Endothelial cell of umbilical vein (primary cell): ENCODE data around the gene CUL5. TPM values are rescaled to one million over a fixed set of nuclear protein-coding genes. Genes with fewer than 3 reads are reported as not detected.

Experiments
- BruUV-seq: library from RNA; stranded (reverse); fragments of 400-500 nt; replicated peaks from 2 replicates; lab custom pipeline; 2021; lab: Mats Ljungman, UMichigan
- CTCF ChIA-PET: fragments of 300-600, 350-600 bp; sonication (Branson Sonifier 250); formaldehyde crosslinking; loops from one replicate; lab custom pipeline; 2021; ENCODE audit warnings: antibody characterized with exemption, inconsistent platforms; lab: Charles Lee
- POLR2A ChIA-PET: fragments of 300-600, 350-600 bp; sonication (Branson Sonifier 250); formaldehyde crosslinking; loops from one replicate; lab custom pipeline; 2021; ENCODE audit warnings: antibody characterized with exemption, inconsistent platforms; lab: Charles Lee
- DNase-seq: peaks from one replicate; pipeline ENCODE4 v3.0.0-alpha.2; 2011; ENCODE audit warnings: low read depth, low spot score
- FAIRE-seq: peaks from 2 replicates; lab custom pipeline; 2011; peaks lifted over from hg19 to GRCh38; lab: Jason Lieb, UNC
- H2AFZ ChIP-seq: 2 replicates; pipeline ENCODE4 v1.6.0; 2012; ENCODE audit warnings: low read depth, low read length, control low read depth, inconsistent platforms
- H3K27ac ChIP-seq: 2 replicates; pipeline ENCODE4 v1.5.1; 2011; ENCODE audit warnings: low read depth, mild to moderate bottlenecking, control low read depth, low read length, moderate library complexity; ENCODE audit not compliant: insufficient read depth
- H3K27me3 ChIP-seq, 2 experiments: 2 replicates each; pipeline versions ENCODE4 v1.6.0 to v1.6.1; 2011; ENCODE audit warnings: low read length in 2 of 2, mixed read lengths in 1 of 2; ENCODE audit not compliant: control insufficient read depth in 2 of 2, insufficient read depth in 2 of 2
- H3K36me3 ChIP-seq, 2 experiments: 2 replicates in 1 of 2; 3 replicates in 1 of 2; pipeline ENCODE4 v1.5.1; 2011; ENCODE audit warnings: low read length in 2 of 2, mild to moderate bottlenecking in 1 of 2, moderate library complexity in 1 of 2; ENCODE audit not compliant: control insufficient read depth in 2 of 2, insufficient read depth in 2 of 2; ENCODE audit errors: extremely low read depth in 1 of 2
- H3K4me1 ChIP-seq: 3 replicates; pipeline ENCODE4 v1.5.1; 2011; ENCODE audit warnings: mild to moderate bottlenecking, low read length; ENCODE audit not compliant: control insufficient read depth, insufficient read depth; ENCODE audit errors: extremely low read depth
- H3K4me2 ChIP-seq: 2 replicates; pipeline ENCODE4 v1.6.1; 2011; ENCODE audit warnings: low read length, control low read depth, mixed read lengths; ENCODE audit not compliant: insufficient read depth
- H3K4me3 ChIP-seq, 3 experiments: fragments of 200-600 bp in 1 of 3; sonication (generic), shearing (Covaris generic) in 1 of 3; replicated peaks in 1 of 3; 2 replicates each; pipeline ENCODE4 v1.5.1; 2011 to 2016; ENCODE audit warnings: control low read depth in 3 of 3, low read length in 3 of 3, mild to moderate bottlenecking in 2 of 3, inconsistent platforms in 1 of 3, low read depth in 1 of 3, moderate library complexity in 1 of 3; ENCODE audit not compliant: insufficient read depth in 1 of 3
- H3K79me2 ChIP-seq: 2 replicates; pipeline ENCODE4 v1.6.0; 2012; ENCODE audit warnings: low read length, inconsistent platforms; ENCODE audit not compliant: control insufficient read depth, insufficient read depth
- H3K9ac ChIP-seq: replicated peaks from 2 replicates; pipeline ENCODE3; 2011; ENCODE audit warnings: low read length, control low read depth; ENCODE audit not compliant: insufficient read depth; ENCODE audit errors: extremely low read depth
- H3K9me1 ChIP-seq: replicated peaks from 3 replicates; pipeline ENCODE4 v1.6.0; 2011; ENCODE audit warnings: mild to moderate bottlenecking, low read length; ENCODE audit not compliant: control insufficient read depth, insufficient read depth; ENCODE audit errors: extremely low read depth
- H3K9me3 ChIP-seq: replicated peaks from 2 replicates; pipeline ENCODE4 v1.5.1; 2012; ENCODE audit warnings: low read length, inconsistent platforms; ENCODE audit not compliant: control insufficient read depth, insufficient read depth
- H4K20me1 ChIP-seq: replicated peaks from 2 replicates; pipeline ENCODE3; 2011; ENCODE audit warnings: mild to moderate bottlenecking, low read length; ENCODE audit not compliant: control insufficient read depth, insufficient read depth; ENCODE audit errors: extremely low read depth
- CTCF ChIP-seq, 2 donors: IDR thresholded peaks; 1 replicate in 1 of 2; 2 replicates in 1 of 2; pipeline ENCODE4 v1.5.1; 2011; ENCODE audit warnings: low read length in 2 of 2, mild to moderate bottlenecking in 2 of 2, moderate library complexity in 2 of 2, control low read depth in 1 of 2, inconsistent platforms in 1 of 2, low read depth in 1 of 2; ENCODE audit not compliant: insufficient read depth in 1 of 2; ENCODE audit errors: extremely low read depth in 1 of 2
- EZH2 ChIP-seq: IDR thresholded peaks from 2 replicates; pipeline ENCODE4 v1.6.1; 2012; ENCODE audit warnings: borderline replicate concordance, low read depth, mild to moderate bottlenecking, moderate library complexity, low read length, inconsistent platforms; ENCODE audit not compliant: severe bottlenecking
- FOS ChIP-seq: IDR thresholded peaks from 2 replicates; pipeline ENCODE4 v1.6.1; 2011; ENCODE audit warnings: mild to moderate bottlenecking, low read length, moderate library complexity, borderline replicate concordance; ENCODE audit not compliant: insufficient read depth
- GATA2 ChIP-seq: IDR thresholded peaks from 2 replicates; pipeline ENCODE4 v1.7.0; 2011; ENCODE audit warnings: low read depth, mild to moderate bottlenecking, moderate library complexity, mixed read lengths, low read length; ENCODE audit not compliant: insufficient read length, insufficient read depth
- JUN ChIP-seq: IDR thresholded peaks from 2 replicates; pipeline ENCODE4 v1.6.1; 2011; ENCODE audit warnings: borderline replicate concordance, low read depth; ENCODE audit not compliant: insufficient read length, insufficient read depth
- MAX ChIP-seq: IDR thresholded peaks from 2 replicates; pipeline ENCODE4 v1.6.1; 2011; ENCODE audit not compliant: insufficient read depth, insufficient read length
- MYC ChIP-seq: IDR thresholded peaks from one replicate; pipeline ENCODE4 v1.6.1; 2011; ENCODE audit warnings: mild to moderate bottlenecking, low read depth, low read length
- POLR2A ChIP-seq: IDR thresholded peaks from 2 replicates; pipeline ENCODE4 v1.6.1; 2012; ENCODE audit warnings: low read depth, mild to moderate bottlenecking, control low read depth, low read length
- POLR2AphosphoS5 ChIP-seq: IDR thresholded peaks from 2 replicates; pipeline ENCODE4 v1.6.1; 2012; ENCODE audit warnings: low read depth, mild to moderate bottlenecking, control low read depth, low read length, moderate library complexity; ENCODE audit not compliant: insufficient read depth
- dilution Hi-C: fragments of 300-500 bp; cut with MboI; formaldehyde crosslinking; loops from one replicate; pipeline ENCODE4 v1.15.0; 2019; ENCODE audit warnings: low sequenced_read_pairs; ENCODE audit not compliant: extremely low pct_ligation_motif_present
- intact Hi-C: fragments of 100-400 bp; cut with micrococcal nuclease; formaldehyde crosslinking; loops from one replicate; pipeline ENCODE4 v1.10.0; 2022
- polyA plus RNA-seq, 4 experiments: library from polyadenylated mRNA; depleted of rRNA in 3 of 4; stranded (reverse) in 3 of 4; unstranded in 1 of 4; fragments of >200 nt; gene quantifications; 2 replicates each; pipeline versions ENCODE4 v1.2.1 to v1.2.3, GENCODE V29; 2011 to 2012; ENCODE audit warnings: missing spikeins in 1 of 4
- total RNA-seq: library from RNA; stranded (reverse); gene quantifications from 2 replicates; pipeline ENCODE4 v1.2.3, GENCODE V29; 2021

The CUL5 gene
- total and polyA plus RNA-seq, 2 donors (not counting 3 experiments of a cell fraction or from before 2014, with no cell fraction given), result 9.9 to 36.6 TPM

GRCh38 chr11:108097179-108097578 is 88.5 kb downstream of the CUL5 start:
- H3K4me1 ChIP-seq, result peaks cover 4% of the 10 kb centered on the region
- H3K4me2 ChIP-seq, result no peak overlapping the region
- POLR2A ChIA-PET, result no interaction called here
- H3K27ac ChIP-seq, result no peak overlapping the region
- H2AFZ ChIP-seq, result no peak overlapping the region
- no peaks in the 10 kb centered on the region for H4K20me1 ChIP-seq
- intact Hi-C loops, result no loop called here
- TF ChIP-seq JUN (no peak), POLR2A (no peak), EZH2 (no peak), CTCF (IDR thresholded peaks at IDR 0.05; ENCODE audit: extremely low read depth in 1 of 2, insufficient read depth in 1 of 2, low read depth in 1 of 2, low read length in 2 of 2) (no peak)
- CTCF ChIA-PET, result interaction anchor here (2.0 kb wide), 1 partner anchor 21 kb away, joined by 6 read pairs; no protein-coding TSS in a partner anchor
- no peak overlapping the region for H3K9ac ChIP-seq
- no peaks in the 10 kb centered on the region for H3K79me2 ChIP-seq
- no TSS peak for BruUV-seq
- H3K27me3 ChIP-seq, result no peaks in the 10 kb centered on the region
- no peaks in the 10 kb centered on the region for H3K9me1 ChIP-seq
- FAIRE-seq (no peak), DNase-seq (no peak)
- dilution Hi-C loops, result no loop called here
- no peaks in the 10 kb centered on the region for H3K9me3 ChIP-seq
- peaks cover 12 to 13% of the 10 kb centered on the region in 2 experiments for H3K36me3 ChIP-seq
- no peak overlapping the region for H3K4me3 ChIP-seq

- H3K4me3 ChIP-seq, result no peak overlapping the region
- no peaks in the 10 kb centered on the region for H3K79me2 ChIP-seq
- H2AFZ ChIP-seq, result no peak overlapping the region
- FAIRE-seq (no peak), DNase-seq (no peak)
- H3K36me3 ChIP-seq, result peaks cover 7 to 10% of the 10 kb centered on the region in 2 experiments
- H4K20me1 ChIP-seq, result no peaks in the 10 kb centered on the region
- dilution Hi-C loops, result no loop called here
- BruUV-seq, result no TSS peak
- ChIA-PET CTCF (interaction anchor here (1.1 kb wide), 1 partner anchor 15 kb away, joined by 3 read pairs; no protein-coding TSS in a partner anchor), POLR2A (no interaction called here)
- no peak overlapping the region for H3K9ac ChIP-seq
- H3K9me1 ChIP-seq, result no peaks in the 10 kb centered on the region
- H3K4me2 ChIP-seq, result no peak overlapping the region
- H3K27ac ChIP-seq, result no peak overlapping the region
- H3K9me3 ChIP-seq, result no peaks in the 10 kb centered on the region
- H3K4me1 ChIP-seq, result no peaks in the 10 kb centered on the region
- intact Hi-C loops, result no loop called here
- H3K27me3 ChIP-seq, result no peaks in the 10 kb centered on the region
- TF ChIP-seq POLR2A, result no peak
- TF ChIP-seq MAX, result no peak
- TF ChIP-seq GATA2, result no peak
- no peak for TF ChIP-seq MYC
- no peak for TF ChIP-seq CTCF (IDR thresholded peaks at IDR 0.05; ENCODE audit: extremely low read depth in 1 of 2, insufficient read depth in 1 of 2, low read depth in 1 of 2, low read length in 2 of 2)
- no peak for TF ChIP-seq JUN
- TF ChIP-seq EZH2, result no peak
- no peak for TF ChIP-seq FOS
- no peak for TF ChIP-seq POLR2AphosphoS5
Observed at GRCh38 chr11:108101090-108101775, 92.5 kb downstream of the CUL5 start.
